Activated CD8-positive, alpha-beta memory T cell treated with anti-CD3 and anti-CD28 coated beads, Interleukin-2, amount 50 U/mL, for 4 hours (primary cell): ENCODE measurements around the gene SCT.

Experiments used
- DNase-seq: peaks from one replicate; pipeline ENCODE4 v3.0.0-alpha.2; 2020

Gene SCT

GRCh38 chr11:620935-621814, 5.8 kb downstream of the SCT start:
- DNase-seq: no peak

- no peak for DNase-seq
These were observed 6.8 kb downstream of the SCT start for GRCh38 chr11:620201-620600.

GRCh38 chr11:619628-620050, 7.3 kb downstream of the SCT start:
- DNase-seq: no peak

- no peak for DNase-seq
These were observed 7.9 kb downstream of the SCT start for GRCh38 chr11:618856-619627.

- DNase-seq: no peak
These were observed 8.9 kb downstream of the SCT start for GRCh38 chr11:617912-618682.

GRCh38 chr11:617199-617911, 9.6 kb downstream of the SCT start:
- DNase-seq: no peak

GRCh38 chr11:616320-617198, 10.4 kb downstream of the SCT start:
- no peak for DNase-seq

GRCh38 chr11:615504-616319, 11.3 kb downstream of the SCT start, which contains the start of gene IRF7:
IRF7 (minus strand) TSS chr11:615950; CDS start chr11:615364, 586 bp downstream.
- DNase-seq: peak; percentile 85

- DNase-seq: no peak
These were observed 12.1 kb downstream of the SCT start for GRCh38 chr11:614623-615503.

GRCh38 chr11:614021-614622, 12.9 kb downstream of the SCT start:
- DNase-seq: no peak

GRCh38 chr11:613369-613968, 13.5 kb downstream of the SCT start:
- DNase-seq: peak; percentile 86

GRCh38 chr11:612961-613300, 14.1 kb downstream of the SCT start:
- DNase-seq: no peak

- no peak for DNase-seq
These were observed 14.6 kb downstream of the SCT start for GRCh38 chr11:612201-612960.

- DNase-seq: no peak
These were observed 15.7 kb downstream of the SCT start for GRCh38 chr11:611001-611996.

GRCh38 chr11:610146-610801, 16.7 kb downstream of the SCT start:
- DNase-seq: no peak

- DNase-seq: no peak
These were observed 17.6 kb downstream of the SCT start for GRCh38 chr11:609341-609811.
